Measurements from ENCODE around the gene AUTS2. TPM values are rescaled to one million over a fixed set of nuclear protein-coding genes. Genes with fewer than 3 reads are reported as not detected.

Gene AUTS2
- total and polyA plus RNA-seq, 9 of the 15 experiments (the other 6 are each of a cell fraction or from before 2014, with no cell fraction given) = 0.58 TPM; not detected in 8

DNA sequence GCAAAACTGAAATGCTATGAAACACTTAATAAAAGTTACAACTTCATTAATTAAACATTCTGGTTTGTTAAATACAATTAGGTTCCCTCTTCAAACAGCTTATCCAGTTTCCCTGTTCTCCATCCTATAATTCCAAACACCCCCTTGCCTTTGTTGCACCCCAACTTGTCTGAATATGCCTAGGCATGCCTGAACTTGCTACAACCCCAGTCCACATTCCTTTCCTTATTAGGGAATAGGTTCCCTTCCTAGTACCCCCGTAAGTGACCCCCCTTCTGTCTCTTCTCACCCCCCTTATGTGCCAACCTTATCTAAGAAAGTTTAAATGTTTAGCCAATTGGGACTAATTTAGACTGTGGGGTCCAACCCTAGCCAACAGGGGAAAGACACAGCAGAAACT lies 1238.0 kb downstream of the AUTS2 start (continued):
- TF ChIP-seq, protein P1, sequence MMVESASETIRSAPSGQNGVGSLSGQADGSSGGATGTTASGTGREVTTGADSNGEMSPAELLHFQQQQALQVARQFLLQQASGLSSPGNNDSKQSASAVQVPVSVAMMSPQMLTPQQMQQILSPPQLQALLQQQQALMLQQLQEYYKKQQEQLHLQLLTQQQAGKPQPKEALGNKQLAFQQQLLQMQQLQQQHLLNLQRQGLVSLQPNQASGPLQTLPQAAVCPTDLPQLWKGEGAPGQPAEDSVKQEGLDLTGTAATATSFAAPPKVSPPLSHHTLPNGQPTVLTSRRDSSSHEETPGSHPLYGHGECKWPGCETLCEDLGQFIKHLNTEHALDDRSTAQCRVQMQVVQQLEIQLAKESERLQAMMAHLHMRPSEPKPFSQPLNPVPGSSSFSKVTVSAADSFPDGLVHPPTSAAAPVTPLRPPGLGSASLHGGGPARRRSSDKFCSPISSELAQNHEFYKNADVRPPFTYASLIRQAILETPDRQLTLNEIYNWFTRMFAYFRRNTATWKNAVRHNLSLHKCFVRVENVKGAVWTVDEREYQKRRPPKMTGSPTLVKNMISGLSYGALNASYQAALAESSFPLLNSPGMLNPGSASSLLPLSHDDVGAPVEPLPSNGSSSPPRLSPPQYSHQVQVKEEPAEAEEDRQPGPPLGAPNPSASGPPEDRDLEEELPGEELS (CRISPR knock-in tag; IDR thresholded peaks at IDR 0.05; ENCODE audit: borderline replicate concordance) = no peak
- TF ChIP-seq, protein P2, sequence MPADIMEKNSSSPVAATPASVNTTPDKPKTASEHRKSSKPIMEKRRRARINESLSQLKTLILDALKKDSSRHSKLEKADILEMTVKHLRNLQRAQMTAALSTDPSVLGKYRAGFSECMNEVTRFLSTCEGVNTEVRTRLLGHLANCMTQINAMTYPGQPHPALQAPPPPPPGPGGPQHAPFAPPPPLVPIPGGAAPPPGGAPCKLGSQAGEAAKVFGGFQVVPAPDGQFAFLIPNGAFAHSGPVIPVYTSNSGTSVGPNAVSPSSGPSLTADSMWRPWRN (IDR thresholded peaks at IDR 0.05; ENCODE audit: low read depth) = no peak
- TF ChIP-seq JUND (IDR thresholded peaks at IDR 0.05; ENCODE audit: borderline replicate concordance, low read depth, low read length) (no peak), JUND (tag; IDR thresholded peaks at IDR 0.05; ENCODE audit: borderline replicate concordance, low read depth, low read length) (no peak)

DNA sequence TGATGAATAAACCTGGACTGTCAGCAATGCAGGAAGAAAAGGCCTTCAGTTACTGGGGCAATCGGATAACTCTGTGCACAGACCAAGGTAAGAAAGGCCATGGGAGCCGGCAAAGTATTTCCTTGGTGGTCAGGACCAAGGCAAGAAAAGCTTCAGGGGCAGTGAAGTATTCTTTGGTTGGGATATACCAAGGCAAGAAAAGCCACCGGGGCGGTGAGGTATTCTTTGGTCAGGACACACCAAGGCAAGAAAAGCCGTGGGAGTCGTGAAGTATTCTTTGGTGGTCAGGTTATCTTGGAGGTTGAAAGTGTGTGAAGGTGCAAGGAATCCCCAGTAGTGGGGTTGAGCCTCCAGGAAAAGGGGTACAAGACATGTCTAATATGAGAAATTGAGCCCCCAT lies 1238.7 kb downstream of the AUTS2 start:
- intact Hi-C loops (cut with micrococcal nuclease) = no loop called here
- no TSS peak for BruUV-seq (replicated peaks)
- H4K20me1 ChIP-seq (replicated peaks; ENCODE audit: control insufficient read depth, insufficient read depth, low read length) = no peaks in the 10 kb centered on the region
- no peak overlapping the region for H3K4me3 ChIP-seq
- no peak overlapping the region for H3K4me2 ChIP-seq (ENCODE audit: insufficient read depth, low read length)
- H3K27ac ChIP-seq (ENCODE audit: extremely low read depth, low read depth, low read length) = no peak overlapping the region
- peaks cover 0 to 14% of the 10 kb centered on the region in 2 experiments; a peak in 3 of 5 replicates for H3K27me3 ChIP-seq (ENCODE audit: control insufficient read depth in 2 of 2, insufficient read depth in 2 of 2, low read length in 2 of 2)
- CTCF ChIA-PET (ENCODE audit: low intra/inter-chr PET ratio) = no interaction called here
- FAIRE-seq (no peak), ATAC-seq (no peak), DNase-seq (ENCODE audit: extremely low read depth in 1 of 4, low spot score in 3 of 4) (no peak)
- no peak overlapping the region for H3K9ac ChIP-seq (ENCODE audit: insufficient read depth in 1 of 2, low read depth in 2 of 2, low read length in 2 of 2)
- POLR2A ChIA-PET = interaction anchor here (0.5 kb wide), 1 partner anchor 523 kb away, joined by 3 read pairs; no protein-coding TSS in a partner anchor
- 2% methylated on average over 5 of the region's 6 CpGs for WGBS (ENCODE audit: insufficient coverage, low coverage, missing lambda C conversion rate)
- in situ Hi-C loops (cut with MboI) = no loop called here
- no peaks in the 10 kb centered on the region for H3K9me1 ChIP-seq (ENCODE audit: control insufficient read depth, insufficient read depth, low read length)
- H3K36me3 ChIP-seq (ENCODE audit: control insufficient read depth, insufficient read depth, low read length) = no peaks in the 10 kb centered on the region
- H2AFZ ChIP-seq (ENCODE audit: low read depth, low read length) = no peak overlapping the region
- no peaks in the 10 kb centered on the region for H3K9me3 ChIP-seq (replicated peaks; ENCODE audit: control insufficient read depth, insufficient read depth, low read depth, low read length)
- H3K79me2 ChIP-seq (ENCODE audit: control insufficient read depth, insufficient read depth, low read length) = no peaks in the 10 kb centered on the region
- no peaks in the 10 kb centered on the region; a peak in 1 of 5 replicates for H3K4me1 ChIP-seq (replicated peaks in 1 of 2; ENCODE audit: control insufficient read depth in 2 of 2, insufficient read depth in 2 of 2, low read length in 2 of 2)
- TF ChIP-seq NR4A1 (CRISPR knock-in tag; IDR thresholded peaks at IDR 0.05) = no peak
- TF ChIP-seq NR4A1 (tag; IDR thresholded peaks at IDR 0.05) = no peak
- TF ChIP-seq ZNF444 (CRISPR knock-in tag; IDR thresholded peaks at IDR 0.05) = no peak
- TF ChIP-seq SRSF1 (IDR thresholded peaks at IDR 0.05; ENCODE audit: low read depth, low read length) = no peak
- no peak for TF ChIP-seq RBM14 (IDR thresholded peaks at IDR 0.05; ENCODE audit: borderline replicate concordance, insufficient read depth, low read depth, low read length)
- TF ChIP-seq ZFP1 (CRISPR knock-in tag; IDR thresholded peaks at IDR 0.05) = no peak
- no peak for TF ChIP-seq ATF7 (IDR thresholded peaks at IDR 0.05)
- TF ChIP-seq, protein P3, sequence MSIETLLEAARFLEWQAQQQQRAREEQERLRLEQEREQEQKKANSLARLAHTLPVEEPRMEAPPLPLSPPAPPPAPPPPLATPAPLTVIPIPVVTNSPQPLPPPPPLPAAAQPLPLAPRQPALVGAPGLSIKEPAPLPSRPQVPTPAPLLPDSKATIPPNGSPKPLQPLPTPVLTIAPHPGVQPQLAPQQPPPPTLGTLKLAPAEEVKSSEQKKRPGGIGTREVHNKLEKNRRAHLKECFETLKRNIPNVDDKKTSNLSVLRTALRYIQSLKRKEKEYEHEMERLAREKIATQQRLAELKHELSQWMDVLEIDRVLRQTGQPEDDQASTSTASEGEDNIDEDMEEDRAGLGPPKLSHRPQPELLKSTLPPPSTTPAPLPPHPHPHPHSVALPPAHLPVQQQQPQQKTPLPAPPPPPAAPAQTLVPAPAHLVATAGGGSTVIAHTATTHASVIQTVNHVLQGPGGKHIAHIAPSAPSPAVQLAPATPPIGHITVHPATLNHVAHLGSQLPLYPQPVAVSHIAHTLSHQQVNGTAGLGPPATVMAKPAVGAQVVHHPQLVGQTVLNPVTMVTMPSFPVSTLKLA (conservative IDR thresholded peaks at IDR 0.05) = no peak
- no peak for TF ChIP-seq SNIP1 (IDR thresholded peaks at IDR 0.05; ENCODE audit: low read depth)
- TF ChIP-seq ZNF785 (CRISPR knock-in tag; IDR thresholded peaks at IDR 0.05) = no peak
- TF ChIP-seq HNRNPLL (IDR thresholded peaks at IDR 0.05; ENCODE audit: low read depth, low read length, poor library complexity, severe bottlenecking) = no peak
- no peak for TF ChIP-seq ZNF316 (IDR thresholded peaks at IDR 0.05)
- TF ChIP-seq, protein P4, sequence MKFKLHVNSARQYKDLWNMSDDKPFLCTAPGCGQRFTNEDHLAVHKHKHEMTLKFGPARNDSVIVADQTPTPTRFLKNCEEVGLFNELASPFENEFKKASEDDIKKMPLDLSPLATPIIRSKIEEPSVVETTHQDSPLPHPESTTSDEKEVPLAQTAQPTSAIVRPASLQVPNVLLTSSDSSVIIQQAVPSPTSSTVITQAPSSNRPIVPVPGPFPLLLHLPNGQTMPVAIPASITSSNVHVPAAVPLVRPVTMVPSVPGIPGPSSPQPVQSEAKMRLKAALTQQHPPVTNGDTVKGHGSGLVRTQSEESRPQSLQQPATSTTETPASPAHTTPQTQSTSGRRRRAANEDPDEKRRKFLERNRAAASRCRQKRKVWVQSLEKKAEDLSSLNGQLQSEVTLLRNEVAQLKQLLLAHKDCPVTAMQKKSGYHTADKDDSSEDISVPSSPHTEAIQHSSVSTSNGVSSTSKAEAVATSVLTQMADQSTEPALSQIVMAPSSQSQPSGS (CRISPR knock-in tag; IDR thresholded peaks at IDR 0.05) = no peak
- no peak for TF ChIP-seq CC2D1A (IDR thresholded peaks at IDR 0.05)
